B cell (primary cell): ENCODE results near the gene HMX2. TPM values are rescaled to one million over a fixed set of nuclear protein-coding genes. Genes with fewer than 3 reads are reported as not detected.

Experiments
- ATAC-seq: fragments of 200-7000 bp; cut with Tn5 transposase; one replicate; pipeline ENCODE4 v1.10.0; 2021; ENCODE audit warnings: low read depth, mild to moderate bottlenecking, moderate number of reproducible peaks, moderate library complexity
- CTCF ChIA-PET: fragments of 350-600 bp; sonication (Branson Sonifier 250); formaldehyde crosslinking; loops from one replicate; lab custom pipeline; 2021; ENCODE audit warnings: antibody characterized with exemption, inconsistent platforms; lab: Charles Lee
- POLR2A ChIA-PET: fragments of 350-600 bp; sonication (Branson Sonifier 250); formaldehyde crosslinking; loops from one replicate; lab custom pipeline; 2021; ENCODE audit warnings: antibody characterized with exemption; lab: Charles Lee
- DNase-seq: peaks from one replicate; pipeline ENCODE4 v3.0.0; 2013
- H2AFZ ChIP-seq: 2 replicates; pipeline ENCODE4 v1.6.1; 2012; ENCODE audit warnings: mild to moderate bottlenecking, low read depth, low read length; ENCODE audit not compliant: insufficient read depth, poor library complexity, severe bottlenecking
- H3K27ac ChIP-seq, 2 donors: 1 replicate in 1 of 2; 2 replicates in 1 of 2; pipeline ENCODE4 v1.5.1; 2012 to 2013; ENCODE audit warnings: low read length in 2 of 2, mild to moderate bottlenecking in 2 of 2, moderate library complexity in 1 of 2
- H3K27me3 ChIP-seq, 4 experiments: fragments of 200-600 bp in 1 of 4; sonication (generic) in 1 of 4; replicated peaks in 1 of 4; 1 replicate in 2 of 4; 2 replicates in 2 of 4; pipeline versions ENCODE4 v1.6.1 to v1.7.0; 2013 to 2016; ENCODE audit warnings: low read length in 3 of 4, mild to moderate bottlenecking in 2 of 4, mixed read lengths in 1 of 4, moderate library complexity in 1 of 4; ENCODE audit not compliant: insufficient read depth in 4 of 4, control insufficient read depth in 3 of 4; ENCODE audit errors: control extremely low read depth in 1 of 4
- H3K36me3 ChIP-seq, 2 experiments: replicated peaks in 1 of 2; 1 replicate in 1 of 2; 2 replicates in 1 of 2; pipeline versions ENCODE4 v1.6.1 to v1.7.1; 2013; ENCODE audit warnings: low read length in 1 of 2; ENCODE audit not compliant: insufficient read depth in 2 of 2, control insufficient read depth in 1 of 2; ENCODE audit errors: control extremely low read depth in 1 of 2, extremely low read depth in 1 of 2
- H3K4me1 ChIP-seq, 2 donors: fragments of 200-600 bp in 1 of 2; sonication (generic) in 1 of 2; 1 replicate in 1 of 2; 2 replicates in 1 of 2; pipeline versions ENCODE4 v1.5.1 to v1.6.1; 2013 to 2017; ENCODE audit warnings: low read length in 2 of 2; ENCODE audit not compliant: control insufficient read depth in 2 of 2, insufficient read depth in 2 of 2
- H3K4me2 ChIP-seq: replicated peaks from 2 replicates; pipeline ENCODE3; 2012; ENCODE audit warnings: mild to moderate bottlenecking, low read depth, low read length; ENCODE audit not compliant: poor library complexity, severe bottlenecking
- H3K4me3 ChIP-seq, 5 experiments: fragments of 200-600 bp in 1 of 5; sonication (generic) in 1 of 5; 1 replicate in 3 of 5; 2 replicates in 2 of 5; pipeline versions ENCODE4 v1.5.1 to v1.7.0; 2011 to 2016; ENCODE audit warnings: low read length in 4 of 5, mild to moderate bottlenecking in 4 of 5, low read depth in 2 of 5, control low read depth in 1 of 5, moderate library complexity in 1 of 5; ENCODE audit not compliant: insufficient read depth in 1 of 5; ENCODE audit errors: control extremely low read depth in 1 of 5, extremely low read depth in 1 of 5
- H3K79me2 ChIP-seq: fragments of 200-600 bp; sonication (generic); one replicate; pipeline ENCODE4 v1.6.0; 2016; ENCODE audit warnings: low read length; ENCODE audit not compliant: control insufficient read depth, insufficient read depth
- H3K9ac ChIP-seq: fragments of 200-600 bp; sonication (generic); 2 replicates; pipeline ENCODE4 v1.6.1; 2017; ENCODE audit warnings: mild to moderate bottlenecking, low read length, moderate library complexity
- H3K9me3 ChIP-seq, 3 donors: one replicate each; pipeline versions ENCODE4 v1.6.1 to v1.7.1; 2013; ENCODE audit warnings: low read length in 2 of 3; ENCODE audit not compliant: control insufficient read depth in 2 of 3, insufficient read depth in 1 of 3; ENCODE audit errors: control extremely low read depth in 1 of 3
- H4K20me1 ChIP-seq: 2 replicates; pipeline ENCODE4 v1.6.0; 2012; ENCODE audit warnings: mild to moderate bottlenecking, low read length; ENCODE audit not compliant: insufficient read depth, control insufficient read depth, poor library complexity, severe bottlenecking
- H3K27ac Mint-ChIP-seq: one replicate; pipeline ENCODE4 v1.8.0; 2021; ENCODE audit warnings: mixed read lengths
- H3K27me3 Mint-ChIP-seq: one replicate; pipeline ENCODE4 v1.8.0; 2021; ENCODE audit warnings: mixed read lengths
- H3K4me1 Mint-ChIP-seq: one replicate; pipeline ENCODE4 v1.8.0; 2021; ENCODE audit warnings: mixed read lengths
- H3K4me3 Mint-ChIP-seq: one replicate; pipeline ENCODE4 v1.8.0; 2021; ENCODE audit warnings: mixed read lengths
- H3K9me3 Mint-ChIP-seq: one replicate; pipeline ENCODE4 v1.8.0; 2022; ENCODE audit warnings: mixed read lengths; ENCODE audit not compliant: insufficient read depth
- CTCF ChIP-seq: fragments of 200-600 bp; IDR thresholded peaks from one replicate; pipeline ENCODE4 v1.8.0; 2022; ENCODE audit warnings: antibody characterized with exemption, mild to moderate bottlenecking
- EZH2 ChIP-seq: IDR thresholded peaks from 2 replicates; pipeline ENCODE4 v1.6.1; 2012; ENCODE audit warnings: borderline replicate concordance, low read depth, mild to moderate bottlenecking, moderate library complexity, low read length; ENCODE audit not compliant: insufficient read depth, poor library complexity, severe bottlenecking
- WGBS: methylation state at CpG from one replicate; pipeline ENCODE4 v1.1.5; 2013; ENCODE audit warnings: missing lambda C conversion rate; ENCODE audit not compliant: insufficient coverage; 5-methylcytosine and 5-hydroxymethylcytosine counted together
- intact Hi-C: fragments of 100-400 bp; cut with micrococcal nuclease; formaldehyde crosslinking; loops from one replicate; pipeline ENCODE4 v1.10.0; 2022
- polyA plus RNA-seq: library from polyadenylated mRNA; depleted of rRNA; stranded (reverse); fragments of >200 nt; gene quantifications from 2 replicates; pipeline ENCODE4 v1.2.3, GENCODE V29; 2012
- total RNA-seq, 2 donors: library from RNA; stranded (reverse); fragments of 120-200 nt in 1 of 2; gene quantifications; 1 replicate in 1 of 2; 2 replicates in 1 of 2; pipeline versions ENCODE4 v1.2.3 to v1.2.4, GENCODE V29; 2013 to 2022

HMX2 gene
- total and polyA plus RNA-seq, 2 donors (not counting 1 experiment from before 2014, with no cell fraction given), result not detected

- Histone ChIP-seq H2AFZ (no peak overlapping the region), H3K4me1 (peaks cover 66 to 69% of the 10 kb centered on the region in 2 donors), H3K36me3 (peaks cover 4 to 11% of the 10 kb centered on the region in 2 experiments), H3K9me3 (peaks cover 3 to 49% (median 6%) of the 10 kb centered on the region in 3 donors), H3K9ac (peak overlapping the region; percentile 28), H3K27me3 (peaks cover 0 to 63% (median 49%) of the 10 kb centered on the region in 4 experiments), H3K4me2 (peak overlapping the region; percentile 78), H3K79me2 (peaks cover 26% of the 10 kb centered on the region), H4K20me1 (peaks cover 26% of the 10 kb centered on the region), H3K4me3 (peak overlapping the region in 1 of 5 experiments; percentile 44), H3K27ac (no peak overlapping the region)
- ChIA-PET POLR2A (no interaction called here), CTCF (interaction anchor here (0.8 to 1.4 kb wide), 3 partner anchors 12 to 18 kb away, joined by 3 to 4 read pairs (median 3); no protein-coding TSS in a partner anchor)
- DNase-seq, result no peak
- peak overlapping the region; percentile 37 for H3K27ac Mint-ChIP-seq
- TF ChIP-seq CTCF (no peak), EZH2 (no peak)
- peaks cover 61% of the 10 kb centered on the region for H3K4me1 Mint-ChIP-seq
- H3K9me3 Mint-ChIP-seq, result no peaks in the 10 kb centered on the region
- intact Hi-C loops, result loop anchor here (5.0 to 10.0 kb wide), 3 partner anchors 251 to 1313 kb away; partner anchors contain the start of genes ATE1 and LHPP
- peak overlapping the region; percentile 79 for H3K4me3 Mint-ChIP-seq
- H3K27me3 Mint-ChIP-seq, result peaks cover 31% of the 10 kb centered on the region
- no peak for ATAC-seq
- WGBS, result 0% methylated on average over 1 of the region's 7 CpGs
Observed at GRCh38 chr10:123151737-123152135, 3.8 kb downstream of the HMX2 start.

GRCh38 chr10:123153486-123154091, 5.7 kb downstream of the HMX2 start:
- Histone ChIP-seq H3K4me3 (peak overlapping the region in 3 of 5 experiments; percentile 8 to 99 (median 71)), H3K27ac (no peak overlapping the region), H3K27me3 (peaks cover 0 to 46% (median 36%) of the 10 kb centered on the region in 4 experiments), H3K4me1 (peaks cover 49 to 50% of the 10 kb centered on the region in 2 donors), H3K4me2 (peak overlapping the region; percentile 83), H3K9ac (no peak overlapping the region), H2AFZ (no peak overlapping the region), H4K20me1 (peaks cover 41% of the 10 kb centered on the region), H3K9me3 (peaks cover 0 to 30% (median 3%) of the 10 kb centered on the region in 3 donors), H3K36me3 (peaks cover 4 to 29% of the 10 kb centered on the region in 2 experiments), H3K79me2 (peaks cover 37% of the 10 kb centered on the region)
- 19% methylated on average over 5 of the region's 9 CpGs for WGBS
- Mint-ChIP-seq H3K4me1 (peaks cover 67% of the 10 kb centered on the region), H3K4me3 (peak overlapping the region; percentile 97), H3K27ac (peak overlapping the region; percentile 98), H3K27me3 (peaks cover 24% of the 10 kb centered on the region), H3K9me3 (no peaks in the 10 kb centered on the region)
- intact Hi-C loops, result loop anchor here (1.0 to 10.0 kb wide), 6 partner anchors 145 to 1763 kb away; partner anchors contain the start of genes ATE1, IKZF5, LHPP and PSTK
- DNase-seq, result peak; percentile 15
- no peak for ATAC-seq
- POLR2A ChIA-PET, result interaction anchor here (0.8 to 1.3 kb wide), 3 partner anchors 145 to 200 kb away, joined by 3 to 5 read pairs (median 4); partner anchors contain the start of genes C10orf88 and PSTK
- no peak for TF ChIP-seq CTCF
- TF ChIP-seq EZH2, result no peak
- CTCF ChIA-PET, result interaction anchor here (0.8 to 2.7 kb wide), 5 partner anchors 12 to 173 kb away, joined by 3 to 27 read pairs (median 4); partner anchors contain the start of gene PSTK
